ENCODE results near the gene ZNF436.

The ZNF436 gene

GRCh38 chr1:23369335-23370013 lies at the start of gene ZNF436:
TSS of gene ZNF436 (minus strand) at chr1:23369836. CDS start at chr1:23368005, 1,831 bp downstream.
- FAIRE-seq = no peak

GRCh38 chr1:23419180-23419579 lies 49.5 kb upstream of the ZNF436 start:
- FAIRE-seq = no peak

DNA sequence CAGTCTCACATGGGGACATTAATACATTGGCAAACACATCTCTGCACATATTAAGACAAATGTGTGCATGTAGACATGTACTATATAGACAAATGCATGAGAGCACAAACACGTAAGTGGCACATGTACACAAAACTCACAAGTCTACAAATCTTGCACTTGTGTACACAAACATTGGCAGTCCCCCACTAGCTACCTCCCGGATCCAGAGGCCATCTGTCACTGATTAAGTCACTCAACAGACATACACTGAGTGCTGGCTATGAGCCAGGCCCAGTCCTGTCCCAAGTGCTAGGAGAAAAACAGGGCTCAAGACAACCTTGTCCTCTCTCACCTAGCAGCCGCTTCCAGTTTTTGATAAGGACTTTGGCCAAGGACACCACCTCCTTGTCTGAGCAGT lies 47.9 kb upstream of the ZNF436 start:
- FAIRE-seq = no peak

GRCh38 chr1:23416964-23417363 lies 47.3 kb upstream of the ZNF436 start:
- FAIRE-seq = no peak

- FAIRE-seq = no peak
Observed at GRCh38 chr1:23408797-23409290, 39.2 kb upstream of the ZNF436 start.

DNA sequence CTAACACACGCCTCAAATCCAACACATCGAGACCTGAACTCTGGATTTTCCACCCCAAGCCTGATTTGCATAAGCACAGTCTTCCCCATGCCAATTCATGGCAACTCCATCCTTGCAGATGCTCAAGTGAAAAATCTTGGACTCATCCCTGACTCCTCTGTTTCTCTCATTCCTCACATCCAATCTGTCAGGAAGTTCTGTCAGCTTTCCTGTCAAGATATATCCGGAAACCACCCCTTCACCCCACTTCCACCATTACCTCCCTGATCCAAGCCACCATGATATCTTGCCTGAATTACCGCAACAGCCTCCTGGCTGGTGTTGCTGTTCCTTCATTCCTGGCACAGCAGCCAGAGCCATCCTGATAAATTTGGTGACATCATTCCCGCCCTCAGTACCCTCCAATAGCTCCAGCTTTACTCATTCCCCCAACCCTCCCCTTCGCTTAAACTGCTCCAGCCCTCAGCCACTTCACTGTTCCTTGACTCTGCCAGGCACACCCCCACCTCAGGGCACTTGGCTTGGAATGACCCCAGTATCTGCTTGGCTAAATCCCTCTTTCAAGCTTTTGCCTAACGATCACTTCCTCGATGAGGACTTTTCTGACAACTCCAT lies 37.5 kb upstream of the ZNF436 start:
- FAIRE-seq = no peak

GRCh38 chr1:23405946-23406345 lies 36.3 kb upstream of the ZNF436 start:
- no peak for FAIRE-seq

- FAIRE-seq = peak; percentile 77
Observed at GRCh38 chr1:23403735-23404486, 34.3 kb upstream of the ZNF436 start.

- FAIRE-seq = no peak
Observed at GRCh38 chr1:23403355-23403734, 33.7 kb upstream of the ZNF436 start.

DNA sequence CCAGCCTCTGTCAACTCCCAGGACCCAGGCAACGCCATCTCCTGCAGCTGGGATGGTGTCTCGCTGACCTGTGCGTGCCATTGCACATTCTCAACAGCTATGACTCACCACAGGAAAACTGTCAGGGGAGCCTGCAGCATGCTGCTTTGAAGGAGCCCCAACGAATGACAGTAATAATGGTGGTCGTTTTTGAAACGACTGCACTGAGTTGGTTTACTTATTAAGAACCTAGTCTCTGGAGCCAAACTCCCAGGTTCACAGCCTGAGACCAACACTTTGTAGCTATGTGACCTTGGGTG lies 33.4 kb upstream of the ZNF436 start:
- FAIRE-seq = no peak

DNA sequence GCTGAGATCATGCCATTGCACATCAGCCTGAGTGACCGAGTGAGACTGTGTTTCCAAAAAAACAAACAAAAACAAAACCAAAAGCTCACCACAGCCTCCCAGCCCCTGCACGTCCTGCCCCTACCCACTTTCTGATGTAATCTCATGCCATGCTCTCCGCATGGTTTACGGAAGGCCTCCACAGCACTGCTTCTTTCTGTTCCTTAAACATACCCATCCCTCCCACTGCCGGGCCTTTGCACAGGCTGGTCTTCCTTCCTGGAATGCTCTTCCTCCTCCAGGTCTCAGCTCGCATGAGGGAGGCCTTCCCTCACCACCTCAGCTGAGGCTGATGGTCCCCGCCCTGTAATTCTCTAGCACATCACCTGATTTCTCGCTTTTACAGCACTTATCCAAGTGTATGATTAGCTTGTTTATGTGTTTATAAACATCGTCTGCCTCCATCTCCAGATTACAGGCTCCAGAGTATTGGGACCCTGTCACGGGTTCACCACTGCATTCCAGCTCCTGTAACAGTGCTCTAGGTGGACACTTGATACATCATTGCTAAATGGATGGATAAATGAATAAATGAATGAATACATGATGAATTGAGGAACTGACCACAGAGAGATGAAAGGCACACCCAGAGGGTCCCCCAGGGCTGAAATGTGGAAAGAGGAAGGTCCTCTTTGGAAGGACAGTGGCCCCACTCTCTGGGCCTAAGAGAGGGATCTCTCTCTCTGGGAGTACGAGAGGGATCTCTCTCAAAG lies 32.8 kb upstream of the ZNF436 start:
- no peak for FAIRE-seq

DNA sequence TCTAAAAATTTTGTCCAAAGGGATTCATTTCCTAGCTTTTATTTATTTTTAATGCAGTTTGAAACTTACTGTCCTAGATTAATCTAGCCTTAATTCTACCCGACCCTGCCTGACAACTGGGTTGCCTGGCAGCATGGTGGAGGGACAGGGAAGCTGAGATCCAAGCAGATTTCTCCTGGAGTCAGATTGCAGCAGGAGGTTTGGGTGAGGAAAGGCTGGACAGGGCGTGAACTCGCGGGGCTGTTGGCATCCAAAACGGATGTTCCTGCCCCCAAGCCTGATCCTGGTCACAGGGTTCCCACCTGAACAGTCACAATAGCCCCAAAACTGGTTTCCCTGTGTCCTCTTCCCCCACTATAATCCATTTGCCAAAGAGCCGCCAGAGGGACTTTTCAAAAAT lies 31.7 kb upstream of the ZNF436 start:
- no peak for FAIRE-seq

DNA sequence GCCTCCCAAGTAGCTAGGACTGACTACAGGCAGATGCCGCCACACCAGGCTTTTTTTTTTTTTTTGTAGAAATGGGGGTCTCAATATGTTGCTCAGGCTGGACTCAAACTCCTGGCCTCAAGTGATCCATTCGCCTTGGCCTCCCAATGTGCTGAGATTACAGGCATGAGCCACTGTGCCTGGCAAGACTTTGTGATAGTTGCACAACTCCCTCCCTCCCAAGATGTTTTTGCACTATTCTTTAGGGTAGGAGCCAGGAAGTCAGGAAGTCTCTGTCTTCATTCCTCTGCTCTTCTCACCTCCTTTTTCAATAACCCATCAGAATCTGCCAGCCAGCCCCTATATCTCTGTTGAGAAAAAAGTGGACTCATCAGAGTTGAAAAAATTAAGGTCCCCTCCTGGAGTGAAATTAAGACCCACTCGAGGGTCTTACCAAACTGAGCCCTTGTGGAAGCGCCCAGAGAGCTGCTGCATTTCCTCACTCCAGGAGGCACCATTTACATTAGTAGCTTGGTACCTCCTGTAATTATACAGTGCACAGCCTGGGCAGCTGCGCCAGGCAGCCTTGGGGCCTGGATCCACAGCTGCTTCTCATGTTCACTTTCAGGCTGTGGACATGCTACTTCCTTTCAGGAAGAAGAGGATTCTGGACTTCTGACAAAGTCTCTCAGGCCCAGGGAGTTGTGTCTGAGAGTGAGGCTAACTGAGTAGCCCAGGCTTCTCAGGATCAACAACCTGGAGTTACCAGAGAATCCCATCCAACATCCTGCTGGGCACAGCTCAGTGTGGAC lies 30.9 kb upstream of the ZNF436 start:
- FAIRE-seq = no peak

GRCh38 chr1:23399229-23399628 lies 29.6 kb upstream of the ZNF436 start:
- FAIRE-seq = no peak

DNA sequence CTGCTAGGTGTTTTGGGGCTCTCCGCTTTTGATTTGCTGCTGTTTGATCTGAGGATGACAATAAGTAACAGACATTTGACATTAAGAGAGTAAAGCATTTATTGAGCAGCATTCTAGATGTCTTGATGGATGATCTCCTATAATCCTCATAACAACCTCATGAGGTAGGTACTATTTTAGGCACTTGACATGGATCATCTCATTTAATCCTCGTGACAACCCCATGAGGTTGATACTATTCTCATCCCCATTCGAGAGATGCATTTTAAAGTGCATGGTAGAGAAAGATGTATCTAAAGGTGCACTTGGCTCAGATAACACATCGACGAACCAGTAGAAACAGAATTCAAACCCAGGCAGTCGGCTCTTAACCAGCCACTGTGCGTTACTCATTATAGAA lies 28.3 kb upstream of the ZNF436 start:
- no peak for FAIRE-seq

DNA sequence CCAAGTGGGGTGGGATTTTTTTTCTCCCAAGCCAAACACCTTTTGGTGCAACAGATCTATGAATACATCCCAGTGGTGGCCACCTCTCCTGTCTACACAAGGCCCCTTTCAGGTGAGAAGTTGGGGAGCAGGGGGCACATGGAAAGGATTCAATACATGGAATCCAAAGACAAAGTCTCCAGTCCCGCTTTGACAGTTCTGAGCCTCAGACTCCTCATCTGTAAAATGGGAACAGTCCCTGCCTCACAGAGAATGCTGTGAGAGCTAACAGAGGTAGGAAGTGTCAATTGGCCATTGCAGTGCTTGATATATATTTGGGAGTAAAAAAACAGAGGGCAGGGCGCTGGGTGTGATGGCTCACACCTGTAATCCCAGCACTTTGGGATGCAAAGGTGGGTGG lies 26.7 kb upstream of the ZNF436 start:
- no peak for FAIRE-seq

DNA sequence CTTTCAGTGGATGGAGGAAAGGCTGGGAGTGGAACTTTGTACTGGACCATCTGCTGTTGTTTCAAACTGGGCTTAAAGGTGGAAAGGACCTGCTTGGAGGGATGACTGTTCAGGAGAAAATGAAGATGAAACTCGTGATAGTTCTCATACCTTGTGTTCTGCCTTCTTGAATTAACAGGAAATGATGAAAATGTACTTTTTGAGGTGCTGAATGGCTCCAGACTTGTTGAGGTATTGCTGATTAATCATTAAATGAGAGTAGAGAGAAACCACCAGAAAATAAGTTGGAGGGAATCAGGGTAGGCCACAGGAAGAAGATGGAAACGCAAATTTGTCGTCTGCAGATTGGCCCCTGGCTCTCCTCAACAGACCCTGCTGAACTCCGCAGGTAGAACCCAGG lies 26.2 kb upstream of the ZNF436 start:
- no peak for FAIRE-seq

DNA sequence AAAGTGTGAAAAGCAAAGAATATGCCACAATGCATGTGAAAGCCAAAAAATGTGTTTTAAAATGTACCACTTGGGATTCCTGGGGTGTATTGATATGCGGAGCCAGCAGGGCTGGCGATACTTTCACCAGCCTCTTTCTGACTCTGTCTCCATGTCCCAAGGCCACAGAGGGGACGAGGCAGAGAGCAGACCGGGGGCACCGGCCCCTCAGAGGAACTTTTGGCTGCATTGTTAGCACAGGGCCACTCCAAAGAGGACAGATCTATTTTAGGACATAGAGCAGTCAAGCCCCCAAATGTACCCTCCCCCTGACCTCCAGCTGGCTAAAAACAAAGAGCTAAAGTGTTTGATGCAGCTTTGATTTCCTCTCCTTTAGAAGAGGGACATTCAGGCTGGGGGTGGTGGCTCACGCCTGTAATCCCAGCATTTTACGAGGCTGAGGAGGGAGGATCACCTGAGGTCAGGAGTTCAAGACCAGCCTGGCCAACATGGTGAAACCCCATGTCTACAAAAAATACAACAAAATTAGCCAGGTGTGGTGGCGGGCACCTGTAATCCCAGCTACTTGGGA lies 25.6 kb upstream of the ZNF436 start:
- no peak for FAIRE-seq

DNA sequence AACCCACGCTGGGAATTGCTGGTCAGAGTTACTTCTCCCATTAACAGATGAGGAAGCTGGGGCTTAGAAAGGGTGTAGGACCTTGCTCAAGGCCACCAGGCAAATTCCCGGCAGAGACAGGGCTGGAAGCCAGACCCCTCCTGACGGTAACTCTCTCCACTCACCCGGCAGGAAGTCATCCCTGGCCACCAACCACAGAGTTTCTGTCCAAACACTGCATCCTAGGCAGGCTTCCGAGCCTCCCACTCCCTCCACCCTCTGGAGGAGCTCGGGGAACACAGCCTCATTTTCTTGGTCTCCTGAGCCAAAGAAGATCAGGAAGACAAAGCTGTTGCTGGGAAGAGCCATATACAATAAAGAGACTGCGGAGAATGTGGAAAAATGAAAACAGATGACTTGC lies 25.0 kb upstream of the ZNF436 start:
- no peak for FAIRE-seq

GRCh38 chr1:23394181-23394580 lies 24.5 kb upstream of the ZNF436 start:
- FAIRE-seq = no peak

DNA sequence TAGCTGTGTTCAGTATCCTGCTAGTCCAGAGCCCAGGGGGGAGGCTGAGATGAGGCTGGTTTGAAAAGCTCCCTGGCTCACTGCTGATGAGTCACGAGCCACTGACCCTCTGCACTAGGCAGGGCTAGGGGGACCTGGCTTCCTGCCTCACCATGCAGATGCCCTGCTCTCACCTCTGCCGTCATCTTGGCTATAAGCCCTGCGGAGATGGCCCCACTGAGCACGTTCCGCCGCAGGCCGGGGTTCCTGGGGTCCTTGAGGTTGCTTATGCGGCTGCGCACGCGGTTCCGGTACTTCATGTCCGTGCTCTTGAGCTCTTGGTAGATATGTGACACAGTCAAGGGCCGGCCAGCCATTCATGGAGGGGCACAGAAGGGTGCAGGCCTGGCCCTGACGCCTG lies 24.1 kb upstream of the ZNF436 start:
- FAIRE-seq = no peak

DNA sequence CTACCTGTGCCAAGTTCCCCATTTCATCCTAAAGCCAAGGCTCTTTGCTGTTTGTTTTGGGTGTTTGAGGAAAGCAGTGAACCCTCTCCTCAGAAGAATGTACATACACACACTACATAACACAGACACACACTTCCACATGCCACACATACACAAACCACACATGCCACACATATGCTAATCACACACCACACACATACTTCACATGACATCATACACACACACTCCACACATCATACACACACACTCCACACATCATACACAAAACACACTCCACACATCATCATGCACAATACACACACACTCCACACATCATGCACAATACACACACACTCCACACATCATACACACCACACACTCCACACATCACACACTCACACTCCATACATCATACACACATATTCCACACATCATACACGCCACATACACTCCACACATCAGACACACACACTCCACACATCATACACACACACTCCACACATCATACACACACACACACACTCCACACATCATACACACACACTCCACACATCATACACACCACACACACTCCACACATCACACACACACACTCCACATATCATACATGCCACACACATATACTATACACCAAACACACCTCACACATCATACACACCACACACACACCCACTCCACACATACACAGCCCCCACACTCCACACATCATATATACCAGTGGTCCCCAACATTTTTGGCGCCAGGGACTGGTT lies 22.7 kb upstream of the ZNF436 start:
- FAIRE-seq = no peak

Data from islet of Langerhans (tissue), 1 donor.